ENCODE measurements around the gene DMWD. TPM values are rescaled to one million over a fixed set of nuclear protein-coding genes. Genes with fewer than 3 reads are reported as not detected.
A peak's percentile ranks its signal among the peaks of the same experiment; 100 is the strongest.

The DMWD gene
- total and polyA plus RNA-seq, 2 donors, result 24.7 to 43.7 TPM

DNA sequence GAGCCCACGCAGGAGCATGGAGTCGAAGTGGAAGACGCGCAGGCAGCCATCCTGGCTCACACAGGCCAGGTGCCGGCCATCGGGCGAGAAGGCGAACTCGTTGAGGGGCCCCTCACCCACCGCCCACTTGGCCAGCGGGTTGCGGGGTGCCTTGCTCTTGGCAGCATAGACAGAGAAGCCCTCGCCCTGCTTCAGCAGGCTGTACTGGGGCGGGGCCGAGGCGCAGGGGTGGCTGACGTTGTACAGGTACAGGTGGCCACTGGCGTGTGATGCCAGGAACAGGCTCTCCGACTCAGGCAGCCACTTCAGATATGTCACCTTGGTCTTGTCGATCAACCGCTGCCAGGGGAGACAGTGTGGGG is 6.1 kb downstream of the DMWD start:
- Histone ChIP-seq H3K4me3 (ENCODE audit: low read depth, low read length) (no peak overlapping the region), H3K4me1 (ENCODE audit: insufficient read depth) (no peaks in the 10 kb centered on the region), H3K27ac (ENCODE audit: low read depth) (no peak overlapping the region), H3K36me3 (ENCODE audit: insufficient read depth) (peaks cover 5% of the 10 kb centered on the region)
- DNase-seq (ENCODE audit: extremely low spot score), result no peak
- WGBS, result 91% methylated on average over 21 of the region's 21 CpGs

DNA sequence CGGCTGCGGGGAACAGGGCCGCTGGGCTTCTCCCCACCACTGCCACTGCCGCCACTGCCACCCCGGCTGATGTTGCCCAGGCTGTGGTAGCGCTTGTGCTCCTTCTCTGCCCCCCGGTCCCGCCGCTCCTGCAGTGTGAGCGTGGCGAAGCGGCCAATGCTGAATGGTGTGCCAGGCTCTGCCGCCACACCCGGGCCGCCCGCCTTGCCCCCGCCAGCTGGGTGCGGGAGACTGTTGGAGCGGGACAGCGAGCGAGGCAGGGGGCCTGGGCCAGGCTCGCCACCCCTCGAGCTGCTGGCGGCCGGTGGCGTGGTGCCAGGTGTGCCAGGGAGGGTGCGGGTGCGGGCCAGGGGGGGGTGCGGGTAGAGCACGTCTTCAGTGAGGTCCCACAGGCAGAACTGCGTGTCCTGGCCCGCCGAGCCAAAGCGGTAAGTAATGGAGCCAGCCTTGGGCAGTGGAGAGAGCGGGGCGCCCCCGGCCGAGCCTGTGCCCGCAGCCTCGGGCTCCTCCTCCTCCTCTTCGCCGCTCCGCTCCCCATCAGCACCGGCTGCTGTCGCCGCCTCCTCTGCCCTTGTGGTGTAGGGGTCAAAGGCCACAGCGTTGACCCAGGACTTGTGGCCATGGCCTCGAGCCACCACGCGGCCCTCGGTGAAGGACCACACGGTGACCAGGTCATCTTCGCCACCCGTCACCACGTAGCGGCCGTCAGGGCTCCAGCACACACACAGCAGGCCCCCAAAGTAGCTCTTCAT is 6.7 kb downstream of the DMWD start:
- 91% methylated on average over 57 of the region's 57 CpGs for whole genome bisulfite sequencing
- DNase-seq (ENCODE audit: extremely low spot score), result no peak
- Histone ChIP-seq H3K36me3 (ENCODE audit: insufficient read depth) (peaks cover 5% of the 10 kb centered on the region), H3K27ac (ENCODE audit: low read depth) (no peak overlapping the region), H3K4me1 (ENCODE audit: insufficient read depth) (no peaks in the 10 kb centered on the region), H3K4me3 (ENCODE audit: low read depth, low read length) (no peak overlapping the region)

DNA sequence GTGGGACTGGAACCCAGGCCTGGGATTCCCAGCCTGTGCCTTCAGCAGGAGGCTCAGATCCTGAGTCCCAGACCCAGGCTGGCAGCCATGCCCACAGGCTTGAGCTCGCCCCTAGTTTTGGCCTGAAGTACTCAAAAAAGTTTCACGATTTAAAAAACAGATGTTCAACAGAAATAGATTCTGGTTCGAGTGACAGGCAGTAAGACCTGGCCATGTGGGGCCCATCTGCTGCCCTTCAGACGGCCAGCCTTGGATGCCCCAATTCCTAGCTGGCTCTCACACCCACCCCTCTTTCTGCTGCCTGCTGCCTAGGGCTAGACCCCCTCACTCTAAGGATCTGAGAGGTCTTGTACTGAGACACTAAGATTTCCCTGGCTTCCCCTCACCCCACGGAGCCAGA is 7.5 kb downstream of the DMWD start:
- 70% methylated on average over 5 of the region's 5 CpGs for WGBS
- Histone ChIP-seq H3K4me3 (ENCODE audit: low read depth, low read length) (no peak overlapping the region), H3K36me3 (ENCODE audit: insufficient read depth) (peaks cover 5% of the 10 kb centered on the region), H3K27ac (ENCODE audit: low read depth) (peak overlapping the region; percentile 55), H3K4me1 (ENCODE audit: insufficient read depth) (peaks cover 4% of the 10 kb centered on the region)
- DNase-seq (ENCODE audit: extremely low spot score), result no peak

DNA sequence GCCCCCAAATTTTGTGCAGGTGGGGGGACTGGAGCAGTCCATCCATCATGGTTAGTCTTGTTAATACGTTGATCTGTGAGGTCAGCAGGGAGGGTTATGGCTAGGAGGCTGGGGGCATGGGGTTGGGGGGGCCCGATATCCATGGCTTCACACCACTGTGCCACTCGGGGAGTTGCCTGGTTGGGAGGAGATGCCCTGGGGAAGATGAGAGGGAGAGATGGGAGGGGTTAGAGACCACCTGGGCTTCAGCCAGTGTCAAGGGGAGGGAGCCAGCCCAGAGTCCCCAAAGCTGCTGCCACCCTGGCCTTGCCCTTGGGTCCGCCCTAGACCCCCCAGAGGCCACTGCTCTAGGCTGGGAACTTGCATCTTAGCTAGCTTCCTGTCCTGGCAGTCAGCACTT is 8.5 kb downstream of the DMWD start:
- Histone ChIP-seq H3K4me1 (ENCODE audit: insufficient read depth) (peaks cover 4% of the 10 kb centered on the region), H3K36me3 (ENCODE audit: insufficient read depth) (peaks cover 5% of the 10 kb centered on the region), H3K4me3 (ENCODE audit: low read depth, low read length) (no peak overlapping the region), H3K27ac (ENCODE audit: low read depth) (peak overlapping the region; percentile 42)
- no peak for DNase-seq (ENCODE audit: extremely low spot score)
- 71% methylated on average over 4 of the region's 4 CpGs for WGBS

DNA sequence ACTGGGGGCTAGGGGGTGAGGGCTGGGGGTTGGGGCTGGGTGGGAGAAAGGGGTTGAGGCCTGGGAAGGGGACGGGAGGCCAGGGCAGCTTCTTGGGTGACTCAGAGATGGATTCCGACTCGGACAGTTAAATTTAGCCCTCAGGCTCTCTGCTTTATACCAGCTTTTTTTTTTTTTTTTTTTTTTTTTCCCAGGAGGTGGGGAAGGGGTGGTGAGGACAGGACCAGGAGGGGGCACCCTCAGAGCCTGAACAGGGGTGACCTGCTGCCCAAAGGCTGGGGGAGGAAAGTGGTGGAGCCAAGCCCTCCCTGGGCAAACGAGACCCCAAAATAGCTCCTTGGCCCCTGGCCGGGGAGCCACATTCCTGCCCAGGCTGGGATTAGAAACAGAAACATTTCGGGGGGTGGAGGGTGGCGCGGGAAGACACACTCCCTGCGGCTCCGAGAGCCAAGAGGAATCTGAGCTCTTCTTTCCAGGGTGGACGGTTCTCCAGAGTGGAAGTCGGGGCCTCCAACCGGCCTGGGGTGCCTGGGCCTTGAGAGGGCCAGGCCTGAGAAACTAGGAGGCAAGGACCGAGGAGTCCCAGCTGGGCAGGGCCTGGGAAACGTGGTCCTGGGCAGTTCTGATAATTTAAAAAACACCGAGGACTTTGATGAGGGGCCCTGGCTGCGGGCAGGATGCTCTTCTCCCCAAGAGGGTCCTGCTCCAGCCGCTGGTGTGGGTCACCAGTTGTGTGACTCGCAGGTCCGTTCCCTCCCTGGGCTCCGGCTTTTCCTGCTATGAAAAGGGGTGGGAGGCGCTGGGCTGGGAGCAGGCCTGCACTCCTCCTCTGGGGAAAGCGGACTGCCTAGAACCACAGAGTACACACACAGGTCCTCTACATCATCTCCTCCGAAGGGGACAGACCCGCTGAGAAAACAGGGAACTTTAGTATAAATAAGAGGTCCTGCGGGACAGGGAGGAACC is 9.5 kb downstream of the DMWD start:
- H3K4me3 ChIP-seq (ENCODE audit: low read depth, low read length), result no peak overlapping the region
- peak overlapping the region; percentile 81 for H3K27ac ChIP-seq (ENCODE audit: low read depth)
- H3K4me1 ChIP-seq (ENCODE audit: insufficient read depth), result peaks cover 4% of the 10 kb centered on the region
- 23% methylated on average over 26 of the region's 26 CpGs for WGBS
- DNase-seq (ENCODE audit: extremely low spot score), result no peak
- peaks cover 5% of the 10 kb centered on the region for H3K36me3 ChIP-seq (ENCODE audit: insufficient read depth)

DNA sequence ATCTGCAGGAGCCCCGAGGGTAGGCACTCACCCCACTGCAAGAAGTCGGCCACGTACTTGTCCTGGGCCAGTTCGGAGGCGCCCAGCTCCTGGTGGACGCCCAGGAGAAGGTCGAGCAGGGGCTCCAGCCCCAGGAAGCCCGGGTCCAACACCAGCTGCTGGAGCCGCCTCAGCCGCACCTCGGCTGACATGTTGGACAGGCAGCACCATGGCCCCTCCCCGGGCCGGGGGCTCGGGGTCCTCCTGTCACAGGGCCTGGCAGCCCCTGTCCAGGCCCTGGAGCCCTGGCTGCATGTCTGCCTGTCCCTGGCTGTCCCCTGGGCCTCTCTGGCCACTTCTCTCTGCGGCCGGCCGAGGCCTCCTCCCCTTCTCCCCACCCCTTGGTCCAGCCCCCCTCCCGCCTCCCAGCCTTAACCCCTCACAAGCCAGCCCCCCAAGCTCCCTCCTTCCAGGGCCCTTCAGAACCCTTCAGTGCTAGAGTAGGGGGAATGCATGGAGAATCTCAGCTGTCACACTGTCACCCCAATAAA is 10.4 kb downstream of the DMWD start, which contains the start of gene DMPK:
Gene DMPK, minus strand, starts transcription at position 329 of the 530 bp plus-strand sequence. Its CDS starts 138 bp downstream, at position 191.
- H3K4me1 ChIP-seq (ENCODE audit: insufficient read depth), result peaks cover 4% of the 10 kb centered on the region
- peaks cover 5% of the 10 kb centered on the region for H3K36me3 ChIP-seq (ENCODE audit: insufficient read depth)
- no peak for DNase-seq (ENCODE audit: extremely low spot score)
- peak within 1 kb of the TSS; percentile 44 for H3K4me3 ChIP-seq (ENCODE audit: low read depth, low read length)
- WGBS, result 8% methylated on average over 18 of the region's 18 CpGs
- H3K27ac ChIP-seq (ENCODE audit: low read depth), result peak within 1 kb of the TSS; percentile 81

DNA sequence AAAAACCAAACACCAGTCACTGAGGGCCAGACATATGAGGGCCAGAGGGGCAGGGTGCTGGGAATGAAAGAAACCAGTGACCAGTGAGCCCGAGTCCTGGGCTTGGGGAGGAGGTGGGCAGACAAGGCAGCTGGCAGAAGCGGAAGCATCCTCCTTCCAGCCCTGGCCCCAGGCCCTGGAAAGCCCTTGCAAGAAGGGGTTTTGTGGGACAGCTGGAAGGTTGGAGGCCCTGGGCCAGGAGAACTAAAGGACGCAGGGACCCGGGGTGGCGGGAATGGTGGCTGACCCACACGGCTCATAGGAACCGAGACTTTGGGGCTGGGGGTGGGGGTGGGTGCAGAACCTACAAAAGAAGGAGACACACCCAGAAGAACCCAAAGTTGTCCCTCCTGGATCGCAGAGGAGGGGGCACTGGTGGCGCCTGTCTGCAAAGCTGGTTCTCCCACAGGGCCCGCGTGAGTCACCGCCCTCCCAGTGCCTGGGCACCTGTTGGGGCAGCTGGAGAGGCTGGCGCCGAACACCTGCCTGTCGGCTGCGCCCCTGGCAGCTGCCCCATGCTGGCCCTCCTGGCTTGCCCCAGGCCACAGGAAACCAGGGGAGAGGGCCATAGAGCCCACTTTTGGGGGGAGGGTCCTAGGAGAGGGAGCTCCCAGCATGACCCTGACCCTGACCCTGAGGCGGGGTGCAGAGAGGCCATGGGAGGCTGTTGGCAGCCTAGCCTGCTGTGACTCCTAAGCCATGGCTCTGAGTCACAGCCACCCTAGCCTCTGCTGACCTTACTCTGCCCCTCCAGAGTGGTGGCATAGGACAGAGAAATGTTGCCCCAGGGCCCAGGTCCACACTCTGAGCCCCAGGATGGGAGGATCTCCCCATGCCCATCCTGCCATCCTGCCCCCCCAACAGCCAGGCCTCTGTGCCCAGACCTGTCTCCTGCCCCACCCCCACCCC is 11.2 kb downstream of the DMWD start:
- WGBS, result 27% methylated on average over 17 of the region's 17 CpGs
- Histone ChIP-seq H3K27ac (ENCODE audit: low read depth) (peak overlapping the region; percentile 1), H3K4me1 (ENCODE audit: insufficient read depth) (peaks cover 4% of the 10 kb centered on the region), H3K4me3 (ENCODE audit: low read depth, low read length) (peak overlapping the region; percentile 44), H3K36me3 (ENCODE audit: insufficient read depth) (peaks cover 5% of the 10 kb centered on the region)
- DNase-seq (ENCODE audit: extremely low spot score), result no peak

DNA sequence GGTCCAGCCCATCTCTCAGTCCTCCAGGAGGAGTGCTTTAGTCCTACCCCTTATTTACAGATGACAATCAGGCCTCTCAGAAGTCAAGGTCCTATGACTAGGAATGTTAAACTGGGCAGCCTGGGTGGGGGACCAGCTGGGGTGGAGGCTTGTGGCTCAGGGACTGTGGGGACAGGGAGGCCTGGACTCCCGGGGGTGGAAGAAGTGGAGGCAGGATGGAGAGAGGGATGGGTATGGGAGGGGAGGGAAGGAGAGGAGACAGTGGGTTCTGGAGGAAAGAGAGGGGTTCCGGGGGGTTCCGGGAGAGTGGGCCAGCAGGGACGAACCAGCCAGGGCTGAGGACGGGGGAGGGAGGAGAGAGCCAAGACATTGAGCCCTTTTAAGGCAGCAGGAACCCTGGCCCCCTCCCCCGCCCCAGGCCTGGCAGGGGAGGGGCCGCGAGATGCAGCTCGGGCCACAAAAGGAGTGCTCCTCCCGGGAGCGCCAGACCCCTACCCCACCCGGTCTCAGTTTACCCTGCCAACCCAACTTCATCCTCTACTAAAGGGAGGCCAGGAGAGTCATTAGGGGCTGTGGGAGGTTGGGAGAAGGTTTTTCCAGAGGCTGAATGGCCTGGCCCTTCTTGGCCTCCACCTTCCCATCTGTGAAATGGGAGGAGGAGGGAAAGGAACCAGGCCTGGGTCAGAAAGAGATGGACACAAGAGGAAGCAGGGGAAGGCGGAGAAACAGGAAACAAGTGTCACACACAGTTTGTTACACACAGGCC is 12.0 kb downstream of the DMWD start:
- H3K27ac ChIP-seq (ENCODE audit: low read depth), result no peak overlapping the region
- DNase-seq (ENCODE audit: extremely low spot score), result no peak
- H3K4me3 ChIP-seq (ENCODE audit: low read depth, low read length), result peak overlapping the region; percentile 44
- WGBS, result 15% methylated on average over 13 of the region's 13 CpGs
- peaks cover 4% of the 10 kb centered on the region for H3K4me1 ChIP-seq (ENCODE audit: insufficient read depth)
- no peaks in the 10 kb centered on the region for H3K36me3 ChIP-seq (ENCODE audit: insufficient read depth)

DNA sequence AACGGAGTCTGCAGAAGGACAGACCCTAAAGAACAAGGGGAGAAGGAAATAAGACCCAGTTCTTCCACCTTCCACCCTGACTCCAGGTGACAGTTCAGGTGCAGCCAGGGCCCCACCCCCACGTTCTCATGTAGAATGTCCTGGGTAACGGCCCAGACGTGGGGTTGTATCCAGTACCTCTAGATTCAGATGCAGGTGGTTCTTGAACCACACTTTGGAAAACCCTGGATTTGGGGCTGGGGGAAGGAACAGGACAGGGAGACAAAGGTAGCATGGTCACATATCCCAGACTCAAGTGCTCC is 12.5 kb downstream of the DMWD start:
- no peaks in the 10 kb centered on the region for H3K36me3 ChIP-seq (ENCODE audit: insufficient read depth)
- WGBS, result 38% methylated on average over 4 of the region's 4 CpGs
- peak overlapping the region; percentile 44 for H3K4me3 ChIP-seq (ENCODE audit: low read depth, low read length)
- H3K27ac ChIP-seq (ENCODE audit: low read depth), result no peak overlapping the region
- no peak for DNase-seq (ENCODE audit: extremely low spot score)
- peaks cover 4% of the 10 kb centered on the region for H3K4me1 ChIP-seq (ENCODE audit: insufficient read depth)

DNA sequence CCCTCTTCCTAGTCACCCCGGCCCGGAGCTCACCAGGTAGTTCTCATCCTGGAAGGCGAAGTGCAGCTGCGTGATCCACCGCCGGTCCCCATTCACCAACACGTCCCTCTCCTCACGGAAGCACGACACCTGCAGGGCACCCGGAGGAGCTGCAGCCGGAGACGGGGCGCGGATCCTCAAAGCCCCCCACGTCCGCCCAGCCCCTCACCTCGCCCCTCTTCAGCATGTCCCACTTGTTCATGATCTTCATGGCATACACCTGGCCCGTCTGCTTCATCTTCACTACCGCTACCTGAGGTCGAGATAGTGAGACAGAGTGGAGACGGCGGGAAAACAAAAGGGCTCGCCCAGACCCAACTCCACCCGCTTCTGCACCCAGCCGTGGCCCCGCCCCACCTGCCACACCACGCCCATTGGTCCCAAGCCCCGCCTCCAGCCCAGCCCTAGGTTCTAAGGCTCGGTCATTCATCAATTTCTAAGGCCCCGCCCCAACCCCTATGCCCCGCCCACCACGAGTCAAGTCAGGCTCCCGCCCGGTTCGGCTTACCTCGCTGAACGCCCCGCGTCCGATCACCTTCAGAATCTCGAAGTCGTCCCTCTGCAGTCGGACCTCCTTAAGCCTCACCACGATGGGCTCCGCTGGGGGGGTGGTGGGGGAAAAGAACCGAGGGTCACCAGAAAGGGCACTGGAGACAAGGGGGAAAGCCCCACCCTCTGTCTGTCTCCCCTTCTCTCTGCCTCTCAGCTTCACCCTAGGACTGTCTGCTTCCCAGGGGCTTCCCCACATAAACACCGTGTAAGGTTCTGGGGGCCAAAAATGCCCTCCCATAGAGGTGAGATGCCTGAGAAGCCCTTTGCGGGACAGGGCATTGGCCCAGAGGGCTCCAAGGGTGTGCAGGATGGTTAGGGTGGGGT is 13.2 kb downstream of the DMWD start:
- no peak overlapping the region for H3K4me3 ChIP-seq (ENCODE audit: low read depth, low read length)
- H3K4me1 ChIP-seq (ENCODE audit: insufficient read depth), result peaks cover 4% of the 10 kb centered on the region
- H3K36me3 ChIP-seq (ENCODE audit: insufficient read depth), result no peaks in the 10 kb centered on the region
- no peak for DNase-seq (ENCODE audit: extremely low spot score)
- H3K27ac ChIP-seq (ENCODE audit: low read depth), result no peak overlapping the region
- WGBS, result 17% methylated on average over 48 of the region's 48 CpGs

DNA sequence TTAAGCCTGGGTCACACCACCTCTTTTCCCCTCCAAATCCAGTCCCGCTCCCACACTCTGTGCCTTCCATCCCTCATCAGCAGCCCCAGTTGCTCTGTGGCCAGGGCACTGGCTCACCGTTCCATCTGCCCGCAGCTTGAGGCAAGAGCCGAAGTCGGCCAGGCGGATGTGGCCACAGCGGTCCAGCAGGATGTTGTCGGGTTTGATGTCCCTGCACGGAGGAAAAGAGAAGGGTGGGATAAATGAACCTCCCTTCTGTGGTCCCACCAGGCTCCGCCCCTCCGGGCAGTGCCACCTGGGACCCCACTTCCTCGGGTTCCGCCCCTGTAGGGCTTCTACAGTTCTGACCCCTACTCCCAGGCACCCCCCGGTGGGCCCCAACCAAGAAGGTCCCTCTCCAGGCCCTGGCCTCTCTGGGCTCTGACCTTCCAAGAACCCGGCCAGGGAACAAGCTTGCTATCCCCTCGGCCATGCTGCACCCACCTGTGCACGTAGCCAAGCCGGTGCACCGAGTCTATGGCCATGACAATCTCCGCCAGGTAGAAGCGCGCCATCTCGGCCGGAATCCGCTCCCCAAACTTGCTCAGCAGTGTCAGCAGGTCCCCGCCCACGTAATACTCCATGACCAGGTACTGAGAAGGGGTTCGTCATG is 14.5 kb downstream of the DMWD start:
- 92% methylated on average over 28 of the region's 28 CpGs for WGBS

More for the DNA sequence above, 14.5 kb downstream of the DMWD start:
- Histone ChIP-seq H3K36me3 (ENCODE audit: insufficient read depth) (no peaks in the 10 kb centered on the region), H3K4me3 (ENCODE audit: low read depth, low read length) (no peak overlapping the region), H3K27ac (ENCODE audit: low read depth) (no peak overlapping the region), H3K4me1 (ENCODE audit: insufficient read depth) (peaks cover 4% of the 10 kb centered on the region)
- no peak for DNase-seq (ENCODE audit: extremely low spot score)

All from urinary bladder (tissue), 4 donors.